Thoracic aorta (tissue), 2 donors: ENCODE measurements around the gene TNPO3. TPM values are rescaled to one million over a fixed set of nuclear protein-coding genes. Genes with fewer than 3 reads are reported as not detected.

Experiments used
- ATAC-seq: fragments of 150-250 bp; one replicate; pipeline ENCODE4 v1.8.0; 2017; ENCODE audit warnings: low read depth; ENCODE audit not compliant: insufficient number of reproducible peaks, low FRiP score
- DNase-seq: peaks from one replicate; pipeline ENCODE4 v3.0.0-alpha.2; 2020; ENCODE audit warnings: low spot score
- H3K27ac ChIP-seq, 2 donors: fragments of 200-600 bp; sonication (generic); 1 replicate in 1 of 2; 2 replicates in 1 of 2; pipeline ENCODE4 v1.5.1; 2016; ENCODE audit warnings: mild to moderate bottlenecking in 2 of 2, moderate library complexity in 2 of 2
- H3K27me3 ChIP-seq: fragments of 200-600 bp; sonication (generic); replicated peaks from 2 replicates; pipeline ENCODE4 v1.6.0; 2016; ENCODE audit warnings: mild to moderate bottlenecking; ENCODE audit not compliant: insufficient read depth
- H3K36me3 ChIP-seq: fragments of 200-600 bp; sonication (generic); one replicate; pipeline ENCODE4 v1.5.1; 2016
- H3K4me1 ChIP-seq, 2 donors: fragments of 200-600 bp; sonication (generic); 1 replicate in 1 of 2; 2 replicates in 1 of 2; pipeline versions ENCODE4 v1.5.1 to v1.6.0; 2016; ENCODE audit warnings: low read depth in 2 of 2, mild to moderate bottlenecking in 1 of 2; ENCODE audit not compliant: control insufficient read depth in 1 of 2
- H3K4me3 ChIP-seq: fragments of 200-600 bp; sonication (generic); 2 replicates; pipeline ENCODE4 v1.5.1; 2016; ENCODE audit warnings: mild to moderate bottlenecking
- H3K9me3 ChIP-seq: fragments of 200-600 bp; sonication (generic); 2 replicates; pipeline ENCODE4 v1.5.1; 2016
- CTCF ChIP-seq: fragments of 200-600 bp; sonication (generic); IDR thresholded peaks from one replicate; pipeline ENCODE4 v1.5.1; 2019; ENCODE audit warnings: antibody characterized with exemption
- total RNA-seq, 2 donors: library from RNA; depleted of rRNA; stranded (reverse); fragments of >200 nt; gene quantifications; one replicate each; pipeline versions ENCODE4 v1.1.0 to v1.2.3, GENCODE V29; 2016

Gene TNPO3
- total RNA-seq, 2 donors from 2014 or later, result 28.6 to 29.5 TPM

GRCh38 chr7:128928159-128928813, 126.6 kb downstream of the TNPO3 start:
- H3K9me3 ChIP-seq, result no peaks in the 10 kb centered on the region
- DNase-seq, result no peak
- H3K27ac ChIP-seq, result no peak overlapping the region
- ATAC-seq, result no peak
- H3K36me3 ChIP-seq, result no peaks in the 10 kb centered on the region
- TF ChIP-seq CTCF, result no peak
- H3K4me3 ChIP-seq, result no peak overlapping the region
- H3K4me1 ChIP-seq, result no peaks in the 10 kb centered on the region
- H3K27me3 ChIP-seq, result no peaks in the 10 kb centered on the region

GRCh38 chr7:128924707-128925588, 130.0 kb downstream of the TNPO3 start:
- H3K36me3 ChIP-seq, result no peaks in the 10 kb centered on the region
- TF ChIP-seq CTCF, result no peak
- H3K9me3 ChIP-seq, result no peaks in the 10 kb centered on the region
- H3K27me3 ChIP-seq, result no peaks in the 10 kb centered on the region
- no peaks in the 10 kb centered on the region for H3K4me1 ChIP-seq
- no peak for DNase-seq
- ATAC-seq, result no peak
- H3K4me3 ChIP-seq, result no peak overlapping the region
- no peak overlapping the region for H3K27ac ChIP-seq

- Histone ChIP-seq H3K36me3 (no peaks in the 10 kb centered on the region), H3K4me3 (no peak overlapping the region), H3K4me1 (no peaks in the 10 kb centered on the region), H3K27ac (no peak overlapping the region), H3K9me3 (no peaks in the 10 kb centered on the region), H3K27me3 (no peaks in the 10 kb centered on the region)
- no peak for TF ChIP-seq CTCF
- no peak for ATAC-seq
- no peak for DNase-seq
Measured at GRCh38 chr7:128923411-128923800, 131.5 kb downstream of the TNPO3 start.

DNA sequence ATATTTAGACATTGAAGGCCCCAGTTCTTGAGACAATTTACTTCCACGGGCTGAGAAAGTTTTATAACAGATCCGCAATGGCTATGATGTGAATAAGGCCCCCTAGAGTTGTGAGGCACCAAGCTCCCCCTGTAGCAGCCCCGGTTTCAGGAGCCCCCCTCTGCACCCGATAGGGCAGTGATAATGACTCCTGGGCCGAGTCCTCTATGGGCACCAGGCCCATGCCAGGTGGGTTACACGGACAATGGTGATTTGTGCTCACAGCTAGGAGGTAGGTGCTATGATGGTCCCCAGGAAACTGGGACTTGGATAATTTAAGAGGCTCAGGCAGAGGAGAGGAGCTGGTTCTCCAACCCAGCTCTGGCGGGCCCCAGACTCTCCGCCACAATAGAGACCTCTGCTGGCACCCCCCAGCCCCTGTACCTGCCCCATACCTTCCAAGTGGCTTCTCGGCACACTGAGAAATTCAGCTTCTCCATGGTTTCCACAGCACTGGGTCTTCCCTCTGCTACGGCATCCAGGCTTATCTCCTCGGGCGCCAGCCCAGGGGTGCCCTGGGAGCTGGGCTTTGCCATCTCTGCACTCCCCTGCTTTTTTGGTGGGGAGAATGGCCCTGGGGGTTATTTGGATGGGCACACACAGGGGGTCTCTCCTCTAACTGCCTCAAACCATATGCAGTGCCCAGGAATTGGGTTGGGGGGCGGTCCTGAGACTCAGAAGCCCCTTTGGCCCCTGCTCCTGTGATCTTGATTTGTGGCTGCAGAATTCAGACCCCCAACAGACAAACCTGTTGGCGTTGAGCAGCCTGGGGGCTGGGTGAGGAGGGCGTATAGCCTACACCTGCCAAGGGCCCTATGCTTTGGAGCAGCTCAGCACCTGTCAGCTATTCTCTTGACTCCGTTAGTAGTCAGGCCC, 132.2 kb downstream of the TNPO3 start:
- no peak overlapping the region for H3K4me3 ChIP-seq
- ATAC-seq (no peak), DNase-seq (no peak)
- H3K4me1 ChIP-seq, result no peaks in the 10 kb centered on the region
- TF ChIP-seq CTCF, result no peak
- no peaks in the 10 kb centered on the region for H3K27me3 ChIP-seq
- no peaks in the 10 kb centered on the region for H3K9me3 ChIP-seq
- no peak overlapping the region for H3K27ac ChIP-seq
- H3K36me3 ChIP-seq, result no peaks in the 10 kb centered on the region
